GM12878 (cell line): ENCODE data around the gene ZWILCH. TPM values are rescaled to one million over a fixed set of nuclear protein-coding genes. Genes with fewer than 3 reads are reported as not detected.

Experiments used
- ATAC-seq: fragments of 200-7000 bp; cut with Tn5 transposase; 3 replicates; pipeline ENCODE4 v1.9.1; 2020; ENCODE audit warnings: mild to moderate bottlenecking, moderate library complexity
- BruUV-seq: library from RNA; stranded (reverse); fragments of 400-500 nt; replicated peaks from 2 replicates; lab custom pipeline; 2021; lab: Mats Ljungman, UMichigan
- CTCF ChIA-PET: fragments of 300-600 bp; sonication (Branson Sonifier 250); formaldehyde crosslinking; extraction: SDS; loops from one replicate; lab custom pipeline; 2021; ENCODE audit warnings: inconsistent platforms; lab: Yijun Ruan, JAX
- POLR2A ChIA-PET: fragments of 350-600 bp; formaldehyde crosslinking; extraction: SDS; loops from one replicate; lab custom pipeline; 2021; ENCODE audit warnings: inconsistent platforms; lab: Charles Lee
- RAD21 ChIA-PET: fragments of 300-600 bp; sonication (Branson Sonifier 250); formaldehyde crosslinking; loops from one replicate; lab custom pipeline; 2023; ENCODE audit warnings: antibody characterized with exemption; ENCODE audit not compliant: unreplicated experiment; lab: Charles Lee
- SMC1A ChIA-PET: fragments of 300-600 bp; sonication (Branson Sonifier 250); formaldehyde crosslinking; loops from one replicate; lab custom pipeline; 2023; ENCODE audit not compliant: unreplicated experiment, uncharacterized antibody; lab: Charles Lee
- DNase-seq: peaks from one replicate; pipeline ENCODE4 v3.0.0-alpha.2; 2011; ENCODE audit warnings: low read depth, low spot score
- FAIRE-seq: peaks from 3 replicates; lab custom pipeline; 2011; peaks lifted over from hg19 to GRCh38; lab: Jason Lieb, UNC
- H2AFZ ChIP-seq: 2 replicates; pipeline ENCODE4 v1.6.0; 2011; ENCODE audit warnings: low read depth, low read length, control low read depth; ENCODE audit not compliant: control insufficient read depth
- H3K27ac ChIP-seq: 2 replicates; pipeline ENCODE4 v1.5.1; 2011; ENCODE audit warnings: control low read depth; ENCODE audit not compliant: control insufficient read depth, insufficient read depth
- H3K27me3 ChIP-seq, 2 experiments: replicated peaks in 1 of 2; 2 replicates each; pipeline versions ENCODE4 v1.6.0 to v1.6.1; 2011; ENCODE audit warnings: low read length in 1 of 2; ENCODE audit not compliant: control insufficient read depth in 2 of 2, insufficient read depth in 2 of 2
- H3K36me3 ChIP-seq, 2 experiments: 2 replicates each; pipeline ENCODE4 v1.5.1; 2011; ENCODE audit warnings: low read length in 1 of 2; ENCODE audit not compliant: control insufficient read depth in 2 of 2, insufficient read depth in 2 of 2
- H3K4me1 ChIP-seq: 2 replicates; pipeline ENCODE4 v1.6.1; 2011; ENCODE audit warnings: mild to moderate bottlenecking, low read length, moderate library complexity, mixed read lengths; ENCODE audit not compliant: control insufficient read depth, insufficient read depth
- H3K4me2 ChIP-seq: 2 replicates; pipeline ENCODE4 v1.6.0; 2011; ENCODE audit warnings: control low read depth; ENCODE audit not compliant: control insufficient read depth, insufficient read depth
- H3K4me3 ChIP-seq: fragments of 200-600 bp; sonication (generic); 2 replicates; pipeline ENCODE4 v1.5.1; 2016
- H3K79me2 ChIP-seq: 2 replicates; pipeline ENCODE4 v1.6.0; 2011; ENCODE audit warnings: low read length; ENCODE audit not compliant: control insufficient read depth, insufficient read depth
- H3K9ac ChIP-seq: 2 replicates; pipeline ENCODE4 v1.8.0; 2011; ENCODE audit warnings: low read length, control low read depth, mixed read lengths; ENCODE audit not compliant: control insufficient read depth, insufficient read depth
- H3K9me3 ChIP-seq: replicated peaks from 3 replicates; pipeline ENCODE4 v1.5.1; 2011; ENCODE audit warnings: mild to moderate bottlenecking, low read length; ENCODE audit not compliant: control insufficient read depth, insufficient read depth
- H4K20me1 ChIP-seq: 2 replicates; pipeline ENCODE4 v1.6.0; 2011; ENCODE audit not compliant: control insufficient read depth, insufficient read depth
- BHLHE40 ChIP-seq, 2 experiments: fragments of 450-650 bp in 1 of 2; IDR thresholded peaks; 2 replicates each; pipeline ENCODE4 v1.6.1; 2011 to 2017; ENCODE audit warnings: low read depth in 2 of 2, borderline replicate concordance in 1 of 2, improper control_type of control experiment in 1 of 2, low read length in 1 of 2, mild to moderate bottlenecking in 1 of 2
- CBX3 ChIP-seq: fragments of 200-600 bp; sonication (generic); IDR thresholded peaks from 2 replicates; pipeline ENCODE4 v1.6.1; 2016; ENCODE audit warnings: low read depth, borderline replicate concordance
- ESRRA ChIP-seq: IDR thresholded peaks from 2 replicates; pipeline ENCODE4 v1.6.1; 2012; ENCODE audit warnings: mild to moderate bottlenecking, low read length, improper control_type of control experiment
- MXI1 ChIP-seq: fragments of 150-350 bp; IDR thresholded peaks from 2 replicates; pipeline ENCODE4 v1.6.1; 2011; ENCODE audit warnings: low read depth, mild to moderate bottlenecking, inconsistent platforms, low read length, improper control_type of control experiment
- NRF1 ChIP-seq: conservative IDR thresholded peaks from 2 replicates; pipeline ENCODE4 v1.6.1; 2011; ENCODE audit warnings: mild to moderate bottlenecking, low read depth, low read length, improper control_type of control experiment
- PAX8 ChIP-seq: fragments of 450-650 bp; IDR thresholded peaks from 2 replicates; pipeline ENCODE4 v1.6.1; 2017; ENCODE audit warnings: mild to moderate bottlenecking, moderate library complexity
- RAD51 ChIP-seq: fragments of 450-650 bp; IDR thresholded peaks from 2 replicates; pipeline ENCODE4 v1.6.1; 2016; ENCODE audit warnings: moderate library complexity, mild to moderate bottlenecking, inconsistent platforms
- RFX5 ChIP-seq: IDR thresholded peaks from 2 replicates; pipeline ENCODE4 v1.6.1; 2011; ENCODE audit warnings: low read depth, low read length, improper control_type of control experiment
- SUPT20H ChIP-seq: IDR thresholded peaks from 2 replicates; pipeline ENCODE4 v1.6.1; 2011; ENCODE audit warnings: low read depth, mild to moderate bottlenecking, low read length, moderate library complexity, borderline replicate concordance; ENCODE audit not compliant: control insufficient read depth
- ZBTB33 ChIP-seq: fragments of 450-650 bp; IDR thresholded peaks from 2 replicates; pipeline ENCODE4 v1.6.1; 2017; ENCODE audit warnings: mild to moderate bottlenecking
- WGBS: methylation state at CpG from one replicate; pipeline ENCODE4 v1.1.6; 2016; ENCODE audit warnings: low lambda C conversion rate; ENCODE audit not compliant: insufficient replicate concordance, insufficient coverage; ENCODE audit errors: missing lambda C conversion rate; 5-methylcytosine and 5-hydroxymethylcytosine counted together
- in situ Hi-C: fragments of 300-500 bp; cut with MboI; formaldehyde crosslinking; loops from 9 replicates; pipeline ENCODE4 v1.14.3; 2018; ENCODE audit warnings: mixed read lengths
- intact Hi-C: fragments of 100-400 bp; cut with micrococcal nuclease; formaldehyde crosslinking; loops from one replicate; pipeline ENCODE4 v1.14.2; 2022; ENCODE audit not compliant: unreplicated experiment
- polyA plus RNA-seq, 11 experiments: library from polyadenylated mRNA; depleted of rRNA in 4 of 11; unstranded in 6 of 11; stranded (reverse) in 5 of 11; fragments of >200 nt; fragmentation: Nextera tagmentation in 4 of 11; fragmentation: Illumina TruSeq in 1 of 11; extraction: Ambion mirVana in 4 of 11; extraction: Trizol in 1 of 11; gene quantifications; 1 replicate in 1 of 11; 2 replicates in 10 of 11; pipeline versions ENCODE4 v1.2.1 to v1.2.3, GENCODE V29; 2011 to 2016; ENCODE audit warnings: inconsistent platforms in 2 of 11, missing spikeins in 2 of 11, low read depth in 1 of 11
- total RNA-seq, 4 experiments: library from RNA; depleted of rRNA in 3 of 4; stranded (reverse); fragments of >200 nt in 3 of 4; fragmentation: Illumina TruSeq in 1 of 4; extraction: Trizol in 1 of 4; gene quantifications; 2 replicates each; pipeline versions ENCODE4 v1.2.1 to v1.2.3, GENCODE V29; 2013 to 2021

Gene ZWILCH
- total and polyA plus RNA-seq, 10 of the 15 experiments (the other 5 are each of a cell fraction or from before 2014, with no cell fraction given): 15.6 to 73.9 (median 32.4) TPM

DNA sequence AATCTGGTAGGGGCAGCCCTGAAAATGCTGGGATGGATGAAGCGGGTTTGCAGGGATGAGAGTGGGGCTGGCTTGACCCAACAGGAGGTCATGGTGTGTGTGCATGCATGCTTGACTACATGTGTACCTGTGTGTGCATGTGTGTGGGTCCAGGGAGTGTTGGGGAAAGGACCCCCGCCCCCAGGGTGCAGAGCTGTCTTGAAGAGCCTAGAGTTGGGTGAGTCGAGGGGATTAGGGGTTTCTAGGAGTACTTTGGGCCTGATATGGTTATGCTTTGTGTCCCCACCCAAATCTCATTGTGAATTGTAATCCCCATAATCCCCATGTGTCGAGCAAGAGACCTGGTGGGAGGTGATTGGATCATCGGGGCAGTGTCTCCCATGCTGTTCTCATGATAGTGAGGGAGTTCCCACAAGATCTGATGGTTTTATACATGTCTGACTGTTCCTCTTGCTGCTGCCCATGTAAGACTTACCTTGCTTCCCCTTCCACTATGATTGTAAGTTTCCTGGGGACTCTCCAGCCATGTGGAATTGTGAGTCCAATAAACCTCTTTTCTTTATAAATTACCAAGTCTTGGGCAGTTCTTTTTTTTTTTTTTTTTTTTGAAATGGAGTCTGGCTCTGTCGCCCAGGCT is 65.8 kb downstream of the ZWILCH start (continued):
- TF ChIP-seq ZBTB33 (no peak), BHLHE40 (IDR thresholded peaks at IDR 0.05; ENCODE audit: borderline replicate concordance in 1 of 2, low read depth in 2 of 2, low read length in 1 of 2) (no peak), SUPT20H (no peak), CBX3 (no peak), MXI1 (no peak), PAX8 (no peak), RFX5 (no peak)

- no peak overlapping the region for H3K9ac ChIP-seq
- TF ChIP-seq ESRRA: no peak
- TF ChIP-seq NRF1: no peak
- TF ChIP-seq RAD51: no peak
- RAD21 ChIA-PET: interaction anchor here (0.7 kb wide), 1 partner anchor 1472 kb away, joined by 3 read pairs; no protein-coding TSS in a partner anchor
- H4K20me1 ChIP-seq: no peaks in the 10 kb centered on the region
- no peaks in the 10 kb centered on the region for H3K36me3 ChIP-seq
- H3K79me2 ChIP-seq: no peaks in the 10 kb centered on the region
- WGBS: 66% methylated on average over 4 of the region's 4 CpGs
- no peak for DNase-seq
- H3K4me2 ChIP-seq: no peak overlapping the region
- no peak overlapping the region for H3K4me3 ChIP-seq
- no peaks in the 10 kb centered on the region for H3K27me3 ChIP-seq
- POLR2A ChIA-PET: interaction anchor here (0.6 kb wide), 1 partner anchor 101 kb away, joined by 6 read pairs; no protein-coding TSS in a partner anchor
- BruUV-seq: no TSS peak
- no peaks in the 10 kb centered on the region for H3K9me3 ChIP-seq
- no peak overlapping the region for H3K27ac ChIP-seq
- ATAC-seq: no peak
- CTCF ChIA-PET: interaction anchor here (0.6 to 0.8 kb wide), 2 partner anchors 11 to 202 kb away, joined by 3 read pairs; no protein-coding TSS in a partner anchor
- no peak overlapping the region for H2AFZ ChIP-seq
- in situ Hi-C loops (no loop called here), intact Hi-C loops (no loop called here)
- no peak for FAIRE-seq
- SMC1A ChIA-PET: interaction anchor here (0.9 kb wide), 1 partner anchor 44 kb away, joined by 3 read pairs; no protein-coding TSS in a partner anchor
- H3K4me1 ChIP-seq: 0 out of 2 replicates have a peak, but pooled peaks cover 4% of the 10 kb centered on the region
Observed at GRCh38 chr15:66572146-66572545, 67.0 kb downstream of the ZWILCH start.
